Activated CD8-positive, alpha-beta T cell treated with anti-CD3 and anti-CD28 coated beads for 36 hours (primary cell): Measurements from ENCODE around the gene SKOR1. TPM values are rescaled to one million over a fixed set of nuclear protein-coding genes. Genes with fewer than 3 reads are reported as not detected.

Experiments
- ATAC-seq: fragments of 200-7000 bp; cut with Tn5 transposase; one replicate; pipeline ENCODE4 v1.10.0; 2021; ENCODE audit warnings: mild to moderate bottlenecking, moderate library complexity
- CTCF ChIA-PET: fragments of 350-600 bp; sonication (Branson Sonifier 250); formaldehyde crosslinking; loops from one replicate; lab custom pipeline; 2021; ENCODE audit warnings: antibody characterized with exemption; lab: Charles Lee
- POLR2A ChIA-PET: fragments of 350-600 bp; sonication (Branson Sonifier 250); formaldehyde crosslinking; loops from one replicate; lab custom pipeline; 2021; ENCODE audit warnings: antibody characterized with exemption; lab: Charles Lee
- DNase-seq: peaks from one replicate; pipeline ENCODE4 v3.0.0-alpha.2; 2020
- H3K27ac Mint-ChIP-seq: one replicate; pipeline ENCODE4 v1.8.0; 2021; ENCODE audit warnings: mild to moderate bottlenecking, mixed read lengths
- H3K27me3 Mint-ChIP-seq: one replicate; pipeline ENCODE4 v1.8.0; 2021; ENCODE audit warnings: mixed read lengths
- H3K36me3 Mint-ChIP-seq: one replicate; pipeline ENCODE4 v1.8.0; 2021; ENCODE audit warnings: low read depth, mixed read lengths
- H3K4me1 Mint-ChIP-seq: one replicate; pipeline ENCODE4 v1.8.0; 2021; ENCODE audit warnings: low read depth, mixed read lengths
- H3K4me3 Mint-ChIP-seq: one replicate; pipeline ENCODE4 v1.8.0; 2021; ENCODE audit warnings: mild to moderate bottlenecking, moderate library complexity, mixed read lengths
- H3K9me3 Mint-ChIP-seq: one replicate; pipeline ENCODE4 v1.8.0; 2021; ENCODE audit warnings: mixed read lengths
- CTCF ChIP-seq: fragments of 200-600 bp; IDR thresholded peaks from one replicate; pipeline ENCODE4 v1.8.0; 2022; ENCODE audit warnings: antibody characterized with exemption, mild to moderate bottlenecking
- intact Hi-C: fragments of 100-400 bp; cut with micrococcal nuclease; formaldehyde crosslinking; loops from one replicate; pipeline ENCODE4 v1.10.0; 2022
- total RNA-seq, 2 experiments: library from RNA; stranded (reverse); gene quantifications; one replicate each; pipeline ENCODE4 v1.2.3, GENCODE V29; 2021

SKOR1 gene
- total RNA-seq, 2 experiments from 2014 or later = 0.09 to 0.25 TPM

GRCh38 chr15:67828278-67828968, 3.1 kb downstream of the SKOR1 start:
- Mint-ChIP-seq H3K27me3 (peaks cover 73% of the 10 kb centered on the region), H3K4me1 (peaks cover 40% of the 10 kb centered on the region), H3K36me3 (no peaks in the 10 kb centered on the region), H3K27ac (no peak overlapping the region), H3K9me3 (no peaks in the 10 kb centered on the region), H3K4me3 (no peak overlapping the region)
- no peak for ATAC-seq
- no peak for TF ChIP-seq CTCF
- ChIA-PET POLR2A (no interaction called here), CTCF (interaction anchor here (1.0 kb wide), 1 partner anchor 8 kb away, joined by 3 read pairs; no protein-coding TSS in a partner anchor)
- intact Hi-C loops = no loop called here
- no peak for DNase-seq

GRCh38 chr15:67828969-67829646, 3.8 kb downstream of the SKOR1 start:
- CTCF ChIA-PET = no interaction called here
- Mint-ChIP-seq H3K4me1 (peaks cover 39% of the 10 kb centered on the region), H3K4me3 (peak overlapping the region; percentile 36)

GRCh38 chr15:67829647-67830504, 4.6 kb downstream of the SKOR1 start:
- POLR2A ChIA-PET = interaction anchor here (0.6 to 1.4 kb wide), 2 partner anchors 8 to 9 kb away, joined by 3 to 4 read pairs; no protein-coding TSS in a partner anchor
- CTCF ChIA-PET = interaction anchor here (3.3 kb wide), 1 partner anchor 373 kb away, joined by 13 read pairs; no protein-coding TSS in a partner anchor
- peaks cover 40% of the 10 kb centered on the region for H3K4me1 Mint-ChIP-seq

More at GRCh38 chr15:67828969-67829646, 3.8 kb downstream of the SKOR1 start:
- POLR2A ChIA-PET = interaction anchor here (0.6 kb wide), 1 partner anchor 8 kb away, joined by 3 read pairs; no protein-coding TSS in a partner anchor
- H3K9me3 Mint-ChIP-seq = no peaks in the 10 kb centered on the region
- peaks cover 73% of the 10 kb centered on the region for H3K27me3 Mint-ChIP-seq
- no peak overlapping the region for H3K27ac Mint-ChIP-seq
- ATAC-seq (no peak), DNase-seq (no peak)
- no peaks in the 10 kb centered on the region for H3K36me3 Mint-ChIP-seq
- intact Hi-C loops = no loop called here
- TF ChIP-seq CTCF = no peak

GRCh38 chr15:67831363-67831762, 6.1 kb downstream of the SKOR1 start:
- ATAC-seq = no peak
- TF ChIP-seq CTCF = no peak
- Mint-ChIP-seq H3K9me3 (no peaks in the 10 kb centered on the region), H3K27me3 (peaks cover 70% of the 10 kb centered on the region), H3K36me3 (no peaks in the 10 kb centered on the region), H3K27ac (no peak overlapping the region), H3K4me1 (peaks cover 33% of the 10 kb centered on the region), H3K4me3 (no peak overlapping the region)
- ChIA-PET CTCF (interaction anchor here (0.7 to 3.3 kb wide), 2 partner anchors 21 to 374 kb away, joined by 3 to 13 read pairs; no protein-coding TSS in a partner anchor), POLR2A (interaction anchor here (1.4 kb wide), 1 partner anchor 10 kb away, joined by 4 read pairs; no protein-coding TSS in a partner anchor)
- DNase-seq = no peak
- intact Hi-C loops = loop anchor here (10.0 kb wide), 2 partner anchors 307 to 887 kb away; partner anchors contain the start of gene C15orf61

More at GRCh38 chr15:67829647-67830504, 4.6 kb downstream of the SKOR1 start:
- no peak overlapping the region for H3K4me3 Mint-ChIP-seq
- H3K27ac Mint-ChIP-seq = no peak overlapping the region
- no peak for TF ChIP-seq CTCF
- intact Hi-C loops = loop anchor here (10.0 kb wide), 2 partner anchors 305 to 885 kb away; partner anchors contain the start of gene C15orf61
- no peaks in the 10 kb centered on the region for H3K36me3 Mint-ChIP-seq
- DNase-seq (no peak), ATAC-seq (no peak)
- H3K27me3 Mint-ChIP-seq = peaks cover 72% of the 10 kb centered on the region
- H3K9me3 Mint-ChIP-seq = no peaks in the 10 kb centered on the region
